WTC11 (cell line): Measurements from ENCODE around the gene HMX3. TPM values are rescaled to one million over a fixed set of nuclear protein-coding genes. Genes with fewer than 3 reads are reported as not detected.

ENCODE experiments used
- ATAC-seq: fragments of 200-7000 bp; cut with Tn5 transposase; 2 replicates; pipeline ENCODE4 v1.10.0; 2021; ENCODE audit warnings: mild to moderate bottlenecking, moderate library complexity
- CTCF ChIA-PET: fragments of 300-600 bp; sonication (Branson Sonifier 250); formaldehyde crosslinking; loops from one replicate; lab custom pipeline; 2021; ENCODE audit warnings: antibody characterized with exemption; lab: Charles Lee
- POLR2A ChIA-PET: fragments of 350-600 bp; sonication (Branson Sonifier 250); formaldehyde crosslinking; loops from one replicate; lab custom pipeline; 2021; ENCODE audit warnings: antibody characterized with exemption; lab: Charles Lee
- DNase-seq: peaks from one replicate; pipeline ENCODE4 v3.0.0; 2021; ENCODE audit warnings: low spot score
- H3K27ac Mint-ChIP-seq: 2 replicates; pipeline ENCODE4 v1.8.0; 2021; ENCODE audit warnings: mixed read lengths
- H3K27me3 Mint-ChIP-seq: 2 replicates; pipeline ENCODE4 v1.8.0; 2021; ENCODE audit warnings: low read depth, mild to moderate bottlenecking, moderate library complexity, mixed read lengths
- H3K36me3 Mint-ChIP-seq: 2 replicates; pipeline ENCODE4 v1.8.0; 2021; ENCODE audit warnings: mixed read lengths
- H3K4me1 Mint-ChIP-seq: 2 replicates; pipeline ENCODE4 v1.8.0; 2022; ENCODE audit warnings: mixed read lengths
- H3K4me3 Mint-ChIP-seq: 2 replicates; pipeline ENCODE4 v1.8.0; 2021; ENCODE audit warnings: mild to moderate bottlenecking, moderate library complexity, mixed read lengths
- H3K9me3 Mint-ChIP-seq: 2 replicates; pipeline ENCODE4 v1.8.0; 2021; ENCODE audit warnings: mixed read lengths
- E2F5 ChIP-seq: sonication (generic); formaldehyde crosslinking; IDR thresholded peaks from 2 replicates; pipeline ENCODE4 v1.8.1; 2022; ENCODE audit warnings: mild to moderate bottlenecking, moderate library complexity, missing genetic modification reagents
- ETV6 ChIP-seq: sonication (generic); formaldehyde crosslinking; IDR thresholded peaks from 2 replicates; pipeline ENCODE4 v1.8.1; 2022; ENCODE audit warnings: mild to moderate bottlenecking, missing genetic modification reagents
- FOXP1 ChIP-seq: sonication (generic); formaldehyde crosslinking; IDR thresholded peaks from 2 replicates; pipeline ENCODE4 v1.8.0; 2022; ENCODE audit warnings: missing genetic modification reagents, mild to moderate bottlenecking, moderate library complexity, borderline replicate concordance
- GABPB1 ChIP-seq: sonication (generic); formaldehyde crosslinking; IDR thresholded peaks from 2 replicates; pipeline ENCODE4 v1.8.1; 2023; ENCODE audit warnings: mild to moderate bottlenecking, missing genetic modification reagents
- JAZF1 ChIP-seq: fragments of 250-450 bp; sonication (Bioruptor Pico); IDR thresholded peaks from 2 replicates; pipeline ENCODE4 v1.9.0; 2021; ENCODE audit warnings: moderate library complexity, mild to moderate bottlenecking, inconsistent platforms
- MAX ChIP-seq: sonication (generic); formaldehyde crosslinking; IDR thresholded peaks from 2 replicates; pipeline ENCODE4 v1.8.0; 2022; ENCODE audit warnings: mild to moderate bottlenecking, missing genetic modification reagents
- MLX ChIP-seq: sonication (generic); formaldehyde crosslinking; IDR thresholded peaks from 2 replicates; pipeline ENCODE4 v1.8.1; 2023; ENCODE audit warnings: mild to moderate bottlenecking, missing genetic modification reagents, moderate library complexity
- MXD4 ChIP-seq: fragments of 250-450 bp; sonication (Bioruptor Pico); IDR thresholded peaks from 2 replicates; pipeline ENCODE4 v1.8.0; 2021; ENCODE audit warnings: mild to moderate bottlenecking, moderate library complexity, borderline replicate concordance
- NFATC4 ChIP-seq: fragments of 250-450 bp; sonication (Bioruptor Pico); IDR thresholded peaks from 2 replicates; pipeline ENCODE4 v1.9.0; 2021; ENCODE audit warnings: mild to moderate bottlenecking
- OVOL2 ChIP-seq: fragments of 250-450 bp; sonication (Bioruptor Pico); IDR thresholded peaks from 2 replicates; pipeline ENCODE4 v1.9.0; 2021; ENCODE audit warnings: mild to moderate bottlenecking, borderline replicate concordance
- USF1 ChIP-seq: sonication (generic); formaldehyde crosslinking; IDR thresholded peaks from 2 replicates; pipeline ENCODE4 v1.8.0; 2022; ENCODE audit warnings: mild to moderate bottlenecking, missing genetic modification reagents
- ZNF423 ChIP-seq: fragments of 250-450 bp; sonication (Bioruptor Pico); IDR thresholded peaks from 2 replicates; pipeline ENCODE4 v2.1.2; 2022; ENCODE audit warnings: mild to moderate bottlenecking, moderate library complexity
- ZNF532 ChIP-seq: fragments of 250-450 bp; sonication (Bioruptor Pico); IDR thresholded peaks from 2 replicates; pipeline ENCODE4 v1.9.0; 2021; ENCODE audit warnings: mild to moderate bottlenecking, borderline replicate concordance
- ZSCAN18 ChIP-seq: fragments of 250-450 bp; sonication (Bioruptor Pico); IDR thresholded peaks from 2 replicates; pipeline ENCODE4 v2.1.2; 2022; ENCODE audit warnings: mild to moderate bottlenecking, moderate library complexity
- total RNA-seq: library from RNA; stranded (reverse); gene quantifications from 3 replicates; pipeline ENCODE4 v1.2.3, GENCODE V29; 2021

HMX3 gene
- total RNA-seq, 1 experiment from 2014 or later = not detected

GRCh38 chr10:123109466-123109865 lies 26.3 kb upstream of the HMX3 start:
- no peak for ATAC-seq
- Mint-ChIP-seq H3K4me1 (peaks cover 5% of the 10 kb centered on the region), H3K9me3 (no peaks in the 10 kb centered on the region), H3K27me3 (peaks cover 10% of the 10 kb centered on the region), H3K27ac (no peak overlapping the region), H3K36me3 (no peaks in the 10 kb centered on the region), H3K4me3 (no peak overlapping the region)
- no peak for DNase-seq
- CTCF ChIA-PET = interaction anchor here (1.3 to 1.4 kb wide), 2 partner anchors 8 to 66 kb away, joined by 4 to 6 read pairs; no protein-coding TSS in a partner anchor
- POLR2A ChIA-PET = no interaction called here
- no peak for TF ChIP-seq JAZF1
- no peak for TF ChIP-seq OVOL2 (CRISPR knock-in tag)
- no peak for TF ChIP-seq E2F5 (CRISPR knock-in tag)
- TF ChIP-seq GABPB1 (CRISPR knock-in tag) = peak; percentile 92

GRCh38 chr10:123117644-123118417 lies 17.9 kb upstream of the HMX3 start:
- no peak overlapping the region for H3K27ac Mint-ChIP-seq
- peaks cover 34% of the 10 kb centered on the region for H3K27me3 Mint-ChIP-seq
- H3K4me3 Mint-ChIP-seq = peak overlapping the region; percentile 55
- ATAC-seq (peak; percentile 97), DNase-seq (peak; percentile 80)
- H3K36me3 Mint-ChIP-seq = no peaks in the 10 kb centered on the region
- TF ChIP-seq NFATC4 = no peak
- TF ChIP-seq MXD4 (CRISPR knock-in tag) = no peak
- no peak for TF ChIP-seq ZNF532
- peak; percentile 38; the same call in 1 of the 2 replicates for TF ChIP-seq FOXP1 (CRISPR knock-in tag)
- no peak for TF ChIP-seq ZSCAN18 (CRISPR knock-in tag)
- peak; percentile 84 for TF ChIP-seq MAX (CRISPR knock-in tag)
- TF ChIP-seq ETV6 = 0 out of 2 replicates have a peak, but pooled peaks have one; percentile 21
- no peak for TF ChIP-seq MLX (CRISPR knock-in tag)
- TF ChIP-seq ZNF423 (CRISPR knock-in tag) = peak; percentile 66; the same call in 1 of the 2 replicates
- TF ChIP-seq USF1 (CRISPR knock-in tag) = no peak
- no peak for TF ChIP-seq GABPB1 (CRISPR knock-in tag)
- POLR2A ChIA-PET = interaction anchor here (1.3 kb wide), 1 partner anchor 74 kb away, joined by 4 read pairs; no protein-coding TSS in a partner anchor
- CTCF ChIA-PET = interaction anchor here (0.7 to 3.4 kb wide), 13 partner anchors 9 to 455 kb away, joined by 3 to 39 read pairs (median 3); partner anchors contain the start of gene PSTK
- no peaks in the 10 kb centered on the region for H3K9me3 Mint-ChIP-seq
- peaks cover 19% of the 10 kb centered on the region for H3K4me1 Mint-ChIP-seq
